ENCODE results near the gene MCOLN3. TPM values are rescaled to one million over a fixed set of nuclear protein-coding genes. Genes with fewer than 3 reads are reported as not detected.

The MCOLN3 gene
- total and polyA plus RNA-seq, 2 experiments from 2014 or later = 3.5 to 4.4 TPM

DNA sequence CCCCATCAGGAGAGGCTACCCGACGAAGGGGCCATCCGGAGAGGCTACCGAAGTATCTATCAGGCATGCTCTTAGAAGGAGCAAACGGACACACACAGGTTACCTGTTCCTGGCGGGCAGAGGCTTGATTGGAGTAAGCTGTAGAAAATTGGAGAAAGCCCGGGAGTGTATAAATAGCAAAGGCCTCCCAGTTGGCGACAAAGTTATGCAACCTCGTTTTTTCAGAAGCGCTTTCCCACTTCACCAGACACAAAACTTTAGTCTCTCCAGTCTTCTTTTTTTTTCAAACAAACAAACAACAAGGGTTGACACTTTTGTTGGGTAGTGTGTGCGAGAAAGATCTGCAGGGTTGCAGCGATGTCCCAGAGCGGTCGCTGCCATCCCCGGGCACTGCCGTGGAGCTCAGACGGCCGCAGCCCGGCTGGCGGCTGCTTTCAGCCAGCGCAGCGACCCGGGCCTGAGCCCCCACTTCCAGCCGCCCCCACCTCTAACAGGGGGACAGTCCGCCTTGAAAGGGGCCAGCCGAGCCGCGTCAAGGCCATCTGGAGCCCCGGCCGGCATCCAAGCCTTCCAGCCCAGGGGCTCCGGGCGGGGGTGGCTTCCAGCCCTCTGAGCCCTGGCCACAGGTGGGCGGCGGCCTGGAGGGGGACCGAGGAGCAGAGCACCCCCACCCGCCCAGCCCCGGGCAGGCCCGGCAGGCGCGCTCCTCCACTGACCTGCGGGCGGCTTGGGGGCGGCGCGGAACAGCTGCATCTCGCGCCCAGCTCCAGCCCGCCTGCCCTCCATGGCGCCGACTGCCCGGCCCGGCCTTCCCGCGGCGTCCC lies 616 bp downstream of the MCOLN3 start:
- no peaks in the 10 kb centered on the region for H3F3A ChIP-seq (replicated peaks; ENCODE audit: low read depth)
- Mint-ChIP-seq H3K27me3 (ENCODE audit: insufficient read depth, low read depth, poor library complexity) (peaks cover 40% of the 10 kb centered on the region), H3K9me3 (no peaks in the 10 kb centered on the region), H3K4me1 (peaks cover 21% of the 10 kb centered on the region), H3K36me3 (ENCODE audit: low read depth) (no peaks in the 10 kb centered on the region), H3K4me3 (peak overlapping the region; percentile 73), H3K27ac (no peak overlapping the region)
- no peaks in the 10 kb centered on the region for H4K20me1 ChIP-seq (replicated peaks; ENCODE audit: insufficient read depth)
- ATAC-seq (peak; percentile 77), DNase-seq (ENCODE audit: low spot score) (peak; percentile 57)
- H3K4me1 ChIP-seq (ENCODE audit: insufficient read depth) = peaks cover 16% of the 10 kb centered on the region
- no peak overlapping the region for H3K27ac ChIP-seq (ENCODE audit: low read depth)
- H3K9me2 ChIP-seq (ENCODE audit: insufficient read depth) = no peaks in the 10 kb centered on the region
- peak overlapping the region; percentile 74 for H3K4me3 ChIP-seq
- H3K36me3 ChIP-seq (ENCODE audit: insufficient read depth) = no peaks in the 10 kb centered on the region
- peaks cover 63% of the 10 kb centered on the region for H3K27me3 ChIP-seq (ENCODE audit: insufficient read depth)
- TF ChIP-seq POLR2AphosphoS5 (IDR thresholded peaks at IDR 0.05; ENCODE audit: low read depth) (no peak), EZH2 (IDR thresholded peaks at IDR 0.05; ENCODE audit: low read depth, unreplicated experiment) (peak; percentile 47)
- H2AFZ ChIP-seq = peak overlapping the region; percentile 72
- peak overlapping the region; percentile 86 for H3K4me2 ChIP-seq
- no peaks in the 10 kb centered on the region for H3K79me2 ChIP-seq (replicated peaks; ENCODE audit: insufficient read depth)

DNA sequence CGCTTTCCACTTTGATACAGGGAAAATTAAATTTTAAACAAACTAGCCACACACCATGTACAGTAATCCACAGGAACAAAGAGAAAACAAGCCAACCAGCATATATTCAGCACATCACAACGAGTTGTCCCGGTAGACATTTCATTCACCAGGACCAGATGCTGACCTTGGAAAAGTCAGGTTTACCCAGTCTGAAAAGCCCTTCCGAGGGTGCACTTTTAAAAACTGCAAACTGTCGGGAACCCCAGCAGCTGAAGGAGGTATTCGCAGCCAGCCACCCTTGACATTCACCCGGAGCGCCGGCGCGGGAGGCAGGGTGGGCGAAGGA lies 1.2 kb downstream of the MCOLN3 start:
- H2AFZ ChIP-seq = peak overlapping the region; percentile 72
- no peaks in the 10 kb centered on the region for H3K36me3 ChIP-seq (ENCODE audit: insufficient read depth)
- H3K36me3 Mint-ChIP-seq (ENCODE audit: low read depth) = no peaks in the 10 kb centered on the region
- H3K27ac Mint-ChIP-seq = no peak overlapping the region
- H3K4me3 ChIP-seq = peak overlapping the region; percentile 74
- peaks cover 26% of the 10 kb centered on the region for H3K4me1 Mint-ChIP-seq
- H3K9me3 Mint-ChIP-seq = no peaks in the 10 kb centered on the region
- H3K4me2 ChIP-seq = peak overlapping the region; percentile 86
- no peak for ATAC-seq
- TF ChIP-seq EZH2 (IDR thresholded peaks at IDR 0.05; ENCODE audit: low read depth, unreplicated experiment) (peak; percentile 42), STAT1 (IDR thresholded peaks at IDR 0.05; ENCODE audit: unreplicated experiment) (no peak)
- no peak overlapping the region for H3K27ac ChIP-seq (ENCODE audit: low read depth)
- H3F3A ChIP-seq (replicated peaks; ENCODE audit: low read depth) = no peaks in the 10 kb centered on the region
- no peaks in the 10 kb centered on the region for H3K79me2 ChIP-seq (replicated peaks; ENCODE audit: insufficient read depth)
- peaks cover 63% of the 10 kb centered on the region for H3K27me3 ChIP-seq (ENCODE audit: insufficient read depth)
- H4K20me1 ChIP-seq (replicated peaks; ENCODE audit: insufficient read depth) = no peaks in the 10 kb centered on the region
- peaks cover 16% of the 10 kb centered on the region for H3K4me1 ChIP-seq (ENCODE audit: insufficient read depth)
- DNase-seq (ENCODE audit: low spot score) = no peak
- H3K9me2 ChIP-seq (ENCODE audit: insufficient read depth) = no peaks in the 10 kb centered on the region
- peak overlapping the region; percentile 73 for H3K4me3 Mint-ChIP-seq
- H3K27me3 Mint-ChIP-seq (ENCODE audit: insufficient read depth, low read depth, poor library complexity) = peaks cover 40% of the 10 kb centered on the region

DNA sequence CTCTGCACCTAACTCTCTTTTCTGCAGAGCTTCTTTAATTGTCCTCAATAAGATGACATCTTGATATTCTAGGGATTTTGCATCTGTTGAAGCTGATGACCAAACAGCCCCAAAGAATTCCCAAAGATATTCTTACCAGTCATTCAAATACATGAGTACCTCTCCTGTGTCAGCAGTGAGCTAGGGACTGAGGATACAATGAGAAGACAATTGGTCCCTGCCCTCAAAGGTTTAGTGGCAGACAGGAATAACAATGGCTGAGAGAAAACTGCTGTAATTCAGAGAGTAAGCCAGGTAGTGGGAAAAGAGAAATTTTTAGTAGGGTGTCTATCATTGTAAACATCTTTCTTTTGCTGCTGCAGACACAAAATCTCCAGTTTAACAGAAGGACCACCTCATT lies 5.9 kb downstream of the MCOLN3 start:
- Mint-ChIP-seq H3K36me3 (ENCODE audit: low read depth) (no peaks in the 10 kb centered on the region), H3K27ac (no peak overlapping the region), H3K4me1 (peaks cover 15% of the 10 kb centered on the region), H3K9me3 (no peaks in the 10 kb centered on the region), H3K27me3 (ENCODE audit: insufficient read depth, low read depth, poor library complexity) (peaks cover 20% of the 10 kb centered on the region), H3K4me3 (no peak overlapping the region)
- peak; percentile 45 for DNase-seq (ENCODE audit: low spot score)
- peak; percentile 82 for ATAC-seq
- Histone ChIP-seq H3K4me2 (no peak overlapping the region), H3K4me3 (no peak overlapping the region), H3K36me3 (ENCODE audit: insufficient read depth) (no peaks in the 10 kb centered on the region), H4K20me1 (replicated peaks; ENCODE audit: insufficient read depth) (no peaks in the 10 kb centered on the region), H3K9me2 (ENCODE audit: insufficient read depth) (no peaks in the 10 kb centered on the region), H3K4me1 (ENCODE audit: insufficient read depth) (peaks cover 6% of the 10 kb centered on the region), H3K27ac (ENCODE audit: low read depth) (no peak overlapping the region), H2AFZ (no peak overlapping the region), H3K79me2 (replicated peaks; ENCODE audit: insufficient read depth) (no peaks in the 10 kb centered on the region), H3K27me3 (ENCODE audit: insufficient read depth) (peaks cover 32% of the 10 kb centered on the region), H3F3A (replicated peaks; ENCODE audit: low read depth) (no peaks in the 10 kb centered on the region)
- no peak for TF ChIP-seq REST (IDR thresholded peaks at IDR 0.05; ENCODE audit: unreplicated experiment)
- TF ChIP-seq CTCF (conservative IDR thresholded peaks at IDR 0.05; ENCODE audit: low read depth in 2 of 2) = no peak
- no peak for TF ChIP-seq ZNF114 (CRISPR knock-in tag; IDR thresholded peaks at IDR 0.05)
